Measurements from ENCODE around the gene MVD. TPM values are rescaled to one million over a fixed set of nuclear protein-coding genes. Genes with fewer than 3 reads are reported as not detected.

The MVD gene
- total RNA-seq, 1 experiment from 2014 or later, result 63.5 TPM

DNA sequence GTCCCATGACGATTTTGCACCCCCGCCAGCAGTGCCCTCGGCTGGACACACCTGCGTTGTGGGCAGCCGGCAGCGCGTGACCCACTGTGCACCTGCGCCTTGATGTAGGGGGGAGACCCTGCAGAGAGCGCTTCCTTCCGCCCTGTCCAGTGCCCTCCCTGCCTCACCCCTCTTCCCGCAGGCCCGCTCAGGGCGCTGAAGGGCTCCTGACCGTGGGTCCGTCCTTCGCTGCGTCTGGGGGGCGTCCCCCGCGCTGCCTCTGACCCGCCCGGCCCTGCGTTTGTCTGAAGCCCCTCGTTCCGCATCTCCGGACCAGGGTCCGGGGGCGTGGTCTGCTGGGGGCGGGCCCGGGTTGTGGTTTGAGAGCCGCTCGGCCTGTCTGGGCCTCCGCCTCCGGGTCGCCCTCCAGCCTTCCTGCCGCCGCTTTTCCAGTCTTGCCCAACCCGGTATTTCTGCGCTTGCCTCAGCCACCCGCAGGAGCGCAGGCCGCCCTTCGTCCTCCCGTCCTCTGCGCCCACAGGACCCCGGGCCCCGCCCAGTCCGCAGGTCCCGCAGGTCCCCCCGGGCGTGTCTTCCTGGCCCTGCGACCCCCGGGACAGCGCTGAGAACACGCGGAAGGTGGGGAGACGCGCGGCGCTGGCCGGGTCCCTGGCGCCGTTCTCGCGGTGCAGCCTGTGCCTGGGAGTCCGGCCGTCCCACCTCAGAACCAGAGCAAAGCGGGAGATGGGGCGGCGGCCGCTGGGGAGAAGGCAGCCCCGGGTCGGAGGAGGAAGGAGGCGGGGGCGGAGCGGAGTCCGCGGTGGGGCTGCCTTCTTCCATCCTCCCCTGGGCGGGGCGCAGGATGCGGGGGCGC is 28.5 kb downstream of the MVD start:
- no peak for DNase-seq (ENCODE audit: low spot score)
- in situ Hi-C loops (cut with HindIII; ENCODE audit: low sequenced_read_pairs), result no loop called here

DNA sequence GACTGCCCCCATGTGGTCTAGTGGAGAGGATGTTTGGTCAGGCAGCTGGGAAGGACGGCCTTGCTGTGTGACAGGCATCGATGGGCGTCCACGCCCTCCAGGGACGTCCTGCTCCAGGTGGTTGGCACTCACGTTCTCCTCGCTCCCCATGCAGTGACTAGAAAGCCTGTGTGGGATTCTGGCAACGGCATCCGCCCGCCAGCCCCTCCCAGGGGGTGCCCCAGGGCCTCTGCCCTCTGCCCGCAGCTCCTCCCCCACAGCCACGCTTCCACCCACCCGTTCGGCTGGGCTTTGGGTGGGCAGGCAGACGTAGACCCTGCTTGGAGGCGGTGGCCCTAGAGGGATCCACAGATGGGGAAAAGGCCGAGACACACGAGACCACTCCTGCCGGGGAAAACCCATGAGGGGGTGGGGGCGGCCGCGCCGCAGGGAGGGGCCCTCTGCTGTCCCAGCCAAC is 29.2 kb downstream of the MVD start:
- DNase-seq (ENCODE audit: low spot score), result peak; percentile 20
- in situ Hi-C loops (cut with HindIII; ENCODE audit: low sequenced_read_pairs), result no loop called here

DNA sequence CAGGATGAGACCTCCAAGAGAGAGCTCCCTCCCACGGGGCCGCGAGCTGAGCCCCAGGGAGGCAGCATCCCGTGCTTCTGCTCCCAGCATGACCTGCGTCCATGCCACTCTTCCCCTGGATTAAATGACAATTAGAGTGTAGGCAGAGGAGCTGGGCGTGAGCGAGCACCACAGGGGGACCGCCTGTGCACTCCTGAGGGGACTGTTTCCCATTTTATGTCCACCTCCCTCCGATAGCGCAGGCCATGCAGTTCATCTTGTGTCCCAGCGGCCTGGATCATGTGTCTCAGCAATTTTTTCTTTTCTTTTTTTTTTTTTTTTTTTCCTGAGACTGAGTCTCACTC is 30.3 kb downstream of the MVD start:
- no peak for DNase-seq (ENCODE audit: low spot score)
- in situ Hi-C loops (cut with HindIII; ENCODE audit: low sequenced_read_pairs), result no loop called here

DNA sequence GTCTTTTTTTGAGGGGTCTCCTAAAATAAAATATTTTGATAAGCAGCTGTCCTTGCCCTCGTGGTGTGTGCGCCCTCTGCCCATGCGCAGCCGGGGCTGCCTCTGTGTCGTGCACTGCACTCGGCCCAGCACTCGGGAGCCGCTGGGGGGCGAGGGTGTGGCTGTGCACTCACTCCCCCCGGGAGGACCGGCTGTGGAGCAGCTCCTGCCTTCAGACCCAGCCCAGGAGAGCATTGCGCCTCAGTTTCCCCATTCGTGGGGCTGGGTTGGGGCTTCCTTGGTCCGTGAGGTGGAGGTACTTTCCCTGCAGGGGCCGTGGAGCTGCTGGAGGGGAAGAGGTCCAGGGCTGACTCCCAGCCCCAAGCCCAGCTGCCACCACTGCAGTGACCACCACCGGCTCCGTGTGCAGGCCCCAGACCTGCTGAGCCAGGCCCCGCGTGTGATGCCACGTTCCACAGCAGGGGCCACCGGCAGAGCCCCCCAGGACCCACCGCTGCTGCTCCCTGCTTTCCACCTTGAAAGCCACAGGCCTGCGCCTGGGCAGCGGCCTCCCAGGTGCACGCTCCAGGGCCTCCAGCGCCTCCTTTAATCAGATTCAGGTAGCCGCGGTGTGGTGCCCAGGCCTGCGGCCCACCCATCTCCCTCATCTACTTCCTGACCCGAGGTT is 30.8 kb downstream of the MVD start:
- no peak for DNase-seq (ENCODE audit: low spot score)
- in situ Hi-C loops (cut with HindIII; ENCODE audit: low sequenced_read_pairs), result no loop called here

DNA sequence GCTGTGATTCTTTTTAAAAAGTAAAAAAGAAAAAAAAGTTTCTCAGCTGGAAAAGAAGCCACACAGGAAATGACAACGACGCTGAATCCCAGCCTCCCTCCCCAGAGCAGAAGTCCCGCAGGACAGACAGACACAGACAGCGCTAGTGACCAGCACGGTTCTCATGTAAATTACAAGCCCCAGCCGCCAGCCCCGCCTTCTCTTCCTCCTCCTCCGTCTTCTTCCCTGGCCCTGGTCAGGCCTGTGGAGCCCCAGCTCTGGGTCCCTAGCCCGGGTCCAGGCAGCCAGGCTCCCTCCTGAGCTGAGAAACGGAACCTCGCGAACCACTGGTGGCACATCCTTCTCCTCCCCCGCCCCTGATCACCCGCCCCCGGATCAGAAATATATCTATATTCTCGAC is 31.5 kb downstream of the MVD start:
- in situ Hi-C loops (cut with HindIII; ENCODE audit: low sequenced_read_pairs), result no loop called here
- DNase-seq (ENCODE audit: low spot score), result no peak

DNA sequence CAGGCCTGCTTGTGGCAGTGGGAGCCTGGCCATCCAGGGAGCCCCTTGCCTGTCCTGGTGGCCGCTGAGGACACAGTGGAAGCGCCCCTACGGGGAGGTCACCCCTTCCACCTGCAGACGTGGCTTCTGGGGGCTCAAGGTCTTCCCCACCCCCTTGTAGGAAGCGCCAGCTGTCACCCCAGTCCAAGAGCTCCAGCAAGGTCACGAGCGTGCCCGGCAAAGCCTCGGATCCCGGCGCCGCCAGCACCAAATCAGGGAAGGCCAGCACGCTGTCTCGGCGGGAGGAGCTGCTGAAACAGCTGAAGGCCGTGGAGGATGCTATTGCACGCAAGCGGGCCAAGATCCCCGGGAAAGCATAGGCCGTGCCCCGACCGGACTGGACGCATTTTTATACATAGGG is 31.9 kb downstream of the MVD start:
- in situ Hi-C loops (cut with HindIII; ENCODE audit: low sequenced_read_pairs), result no loop called here
- DNase-seq (ENCODE audit: low spot score), result no peak

DNA sequence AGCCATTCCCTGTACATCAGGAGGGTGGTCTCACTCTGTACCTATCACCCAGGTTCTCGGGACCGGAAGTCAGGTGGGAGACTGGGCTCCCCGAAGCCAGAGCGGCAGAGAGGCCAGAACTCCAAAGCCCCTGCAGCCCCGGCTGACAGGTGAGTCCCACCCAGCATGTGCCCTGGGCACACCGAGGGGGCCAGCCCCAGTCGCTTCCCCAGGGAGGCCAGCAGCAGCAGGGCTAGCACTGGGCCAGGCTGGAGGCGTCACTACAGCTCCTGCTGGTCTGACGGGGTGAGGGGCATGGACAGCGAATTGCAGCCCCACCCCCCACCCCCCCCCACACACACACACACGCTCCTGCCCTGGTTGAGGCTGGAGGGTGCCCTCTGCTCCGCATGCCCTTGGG is 32.5 kb downstream of the MVD start:
- no peak for DNase-seq (ENCODE audit: low spot score)
- in situ Hi-C loops (cut with HindIII; ENCODE audit: low sequenced_read_pairs), result no loop called here

DNA sequence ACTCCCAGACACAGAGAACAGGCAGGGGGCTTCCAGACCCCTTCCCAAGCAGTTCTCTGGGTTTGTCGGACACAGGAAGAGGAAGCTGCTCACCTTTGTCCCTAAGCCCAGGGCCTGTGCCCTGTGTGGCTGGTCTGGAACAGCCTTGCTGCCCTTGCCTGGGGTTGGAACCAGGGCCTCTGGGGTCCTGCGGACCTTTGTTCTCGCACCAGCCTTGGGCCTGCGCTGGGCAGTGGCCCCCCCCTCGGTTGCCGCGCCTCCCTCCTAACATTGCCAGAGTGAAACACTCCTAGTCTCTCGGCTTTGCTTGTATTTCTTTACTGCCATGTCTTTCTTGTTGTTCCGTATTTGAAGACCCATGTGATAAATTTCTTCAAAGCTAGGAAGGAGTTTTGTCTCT is 33.1 kb downstream of the MVD start:
- in situ Hi-C loops (cut with HindIII; ENCODE audit: low sequenced_read_pairs), result no loop called here

DNA sequence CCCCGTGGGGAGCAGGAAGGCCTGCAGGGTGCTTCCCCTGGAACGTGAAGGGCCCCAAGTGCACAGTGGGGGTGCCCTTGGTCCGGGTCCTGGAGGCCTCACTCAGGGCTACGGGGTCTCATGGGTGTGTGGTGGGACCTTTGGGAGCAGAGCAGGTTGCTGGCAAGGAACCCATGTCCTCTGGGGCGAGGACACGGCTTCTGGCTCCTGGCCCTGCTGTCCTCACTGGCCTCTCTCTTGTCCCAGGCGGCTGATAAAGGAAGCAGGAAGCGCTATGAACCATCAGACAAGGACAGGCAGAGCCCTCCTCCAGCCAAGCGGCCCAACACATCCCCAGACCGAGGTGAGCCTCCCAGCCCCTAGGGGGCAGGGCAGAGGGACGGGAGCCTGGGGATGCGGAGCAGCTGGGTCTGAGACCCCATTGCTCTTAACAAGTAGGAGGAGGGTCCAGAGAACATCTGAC is 34.3 kb downstream of the MVD start:
- DNase-seq (ENCODE audit: low spot score), result peak; percentile 29

More for the DNA sequence above, 33.1 kb downstream of the MVD start:
- DNase-seq (ENCODE audit: low spot score), result no peak

DNA sequence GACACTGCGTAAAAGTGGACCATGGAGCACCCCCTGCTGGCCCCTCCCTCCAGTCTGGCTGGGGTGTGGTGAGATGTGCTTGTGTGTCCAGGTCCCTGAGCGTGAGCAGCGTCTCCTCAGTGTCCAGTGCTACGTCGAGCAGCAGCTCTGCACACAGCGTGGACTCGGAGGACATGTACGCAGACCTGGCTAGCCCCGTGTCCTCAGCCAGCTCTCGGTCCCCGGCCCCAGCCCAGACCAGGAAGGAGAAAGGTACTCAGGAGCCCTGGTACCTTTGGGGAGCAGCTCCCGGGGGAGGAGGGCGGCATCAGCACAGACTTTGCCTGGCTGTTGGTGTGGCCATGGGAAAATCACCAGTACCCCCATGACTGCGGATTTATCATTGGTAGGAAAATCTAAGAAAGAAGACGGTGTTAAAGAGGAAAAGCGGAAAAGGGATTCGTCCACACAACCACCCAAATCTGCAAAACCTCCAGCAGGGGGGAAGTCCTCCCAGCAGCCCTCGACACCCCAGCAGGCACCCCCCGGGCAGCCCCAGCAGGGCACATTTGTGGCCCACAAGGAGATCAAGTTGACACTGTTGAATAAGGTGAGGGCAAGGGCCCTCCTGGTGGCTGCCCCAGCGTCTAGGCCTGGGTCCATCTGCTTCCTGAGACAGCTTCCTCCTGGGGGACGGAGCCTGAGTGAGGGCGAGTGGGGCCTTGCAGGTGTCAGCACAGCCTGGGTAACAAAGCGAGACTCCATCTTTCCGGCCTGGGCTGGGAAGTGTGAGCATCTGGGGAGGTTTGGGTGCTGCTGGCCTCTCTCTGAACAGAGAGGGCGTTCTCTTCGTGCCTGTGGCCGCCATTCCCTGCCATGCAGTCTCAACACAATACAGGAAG is 35.1 kb downstream of the MVD start:
- in situ Hi-C loops (cut with HindIII; ENCODE audit: low sequenced_read_pairs), result no loop called here
- DNase-seq (ENCODE audit: low spot score), result no peak

More for the DNA sequence above, 34.3 kb downstream of the MVD start:
- in situ Hi-C loops (cut with HindIII; ENCODE audit: low sequenced_read_pairs), result no loop called here

DNA sequence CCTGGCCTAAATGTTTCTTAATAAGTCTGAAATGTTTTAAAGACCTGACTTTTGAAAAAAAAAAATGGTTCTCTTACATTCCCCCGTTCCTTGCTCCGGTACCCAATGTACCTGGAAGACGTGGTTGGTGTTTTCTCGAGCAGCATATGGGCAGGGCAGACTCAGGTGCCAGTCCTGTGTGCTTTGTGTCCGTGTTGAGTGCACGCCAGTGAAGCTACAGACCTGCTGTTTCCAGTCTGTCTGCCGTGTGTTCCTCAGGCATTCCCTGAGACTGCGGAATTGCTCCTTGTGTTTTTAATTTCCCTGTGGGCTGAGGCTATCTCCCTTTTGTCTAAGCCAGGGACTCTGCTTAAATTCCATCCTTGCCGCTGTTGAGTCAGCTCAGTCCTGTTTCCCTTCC is 36.2 kb downstream of the MVD start:
- DNase-seq (ENCODE audit: low spot score), result peak; percentile 97
- in situ Hi-C loops (cut with HindIII; ENCODE audit: low sequenced_read_pairs), result no loop called here

DNA sequence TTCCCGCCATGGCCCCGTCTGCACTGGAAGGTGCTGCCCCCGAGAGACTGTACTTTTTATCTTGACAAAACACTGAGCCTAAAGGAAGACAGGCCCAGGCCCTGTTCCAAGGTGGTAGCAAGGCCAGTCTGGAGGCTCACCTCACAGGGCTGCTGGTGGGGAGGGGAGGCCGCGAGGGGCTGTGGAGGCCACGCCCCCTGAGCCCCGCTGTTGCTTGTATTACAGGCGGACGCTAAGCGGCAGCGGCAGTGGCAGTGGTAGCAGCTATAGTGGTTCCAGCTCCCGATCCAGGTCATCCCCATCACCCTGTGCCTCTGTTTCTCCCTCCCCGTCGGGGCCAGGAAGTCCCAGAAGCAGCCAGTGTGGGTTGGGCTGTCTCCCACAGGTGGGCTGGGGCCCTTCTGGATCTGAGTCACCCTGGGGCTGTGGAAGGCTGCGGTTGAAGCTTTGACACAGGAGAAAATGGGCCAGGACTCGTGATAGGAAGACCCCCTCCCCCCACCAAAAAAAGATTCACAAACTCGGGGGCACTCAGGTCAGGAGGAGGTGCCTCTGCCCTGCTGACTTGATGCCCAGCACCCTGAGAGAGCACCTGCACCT is 37.8 kb downstream of the MVD start:
- DNase-seq (ENCODE audit: low spot score), result no peak
- in situ Hi-C loops (cut with HindIII; ENCODE audit: low sequenced_read_pairs), result no loop called here

DNA sequence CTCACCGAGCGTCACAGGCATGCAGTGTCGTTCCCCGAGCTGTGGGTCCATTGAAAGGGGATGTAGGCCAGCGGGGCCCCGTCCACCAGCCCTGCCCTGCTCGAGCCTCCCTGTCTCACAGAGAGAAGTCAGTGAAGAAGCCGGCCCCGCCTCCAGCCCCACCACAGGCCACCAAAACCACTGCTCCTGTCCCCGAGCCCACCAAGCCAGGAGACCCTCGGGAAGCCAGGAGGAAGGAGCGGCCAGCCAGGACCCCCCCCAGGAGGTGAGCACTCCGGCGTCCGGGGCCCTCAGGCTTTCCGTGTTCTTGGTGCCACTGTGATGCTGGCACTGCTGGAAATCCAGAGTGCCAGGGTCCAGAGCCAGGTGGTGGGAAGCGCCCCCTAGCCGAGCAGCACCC is 38.4 kb downstream of the MVD start:
- no peak for DNase-seq (ENCODE audit: low spot score)
- in situ Hi-C loops (cut with HindIII; ENCODE audit: low sequenced_read_pairs), result no loop called here

DNA sequence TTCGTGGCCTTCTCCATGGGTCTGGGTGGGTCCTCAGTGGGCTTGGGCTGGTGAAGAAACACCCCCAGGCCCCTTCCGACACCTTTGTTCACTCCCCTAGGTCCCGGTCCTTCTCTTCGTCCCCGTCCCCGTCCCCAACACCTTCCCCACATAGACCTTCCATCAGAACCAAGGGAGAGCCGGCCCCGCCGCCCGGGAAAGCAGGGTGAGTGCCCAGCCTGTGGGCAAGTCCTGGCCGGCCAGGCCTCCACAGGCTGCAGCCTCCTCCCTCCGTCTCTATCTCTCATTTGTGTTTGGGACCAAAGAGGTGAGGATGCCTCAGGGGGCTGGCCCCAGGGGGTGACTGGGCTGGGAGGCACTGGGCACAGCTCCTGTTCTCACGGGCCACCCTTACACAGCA is 39.0 kb downstream of the MVD start:
- in situ Hi-C loops (cut with HindIII; ENCODE audit: low sequenced_read_pairs), result no loop called here
- no peak for DNase-seq (ENCODE audit: low spot score)

DNA sequence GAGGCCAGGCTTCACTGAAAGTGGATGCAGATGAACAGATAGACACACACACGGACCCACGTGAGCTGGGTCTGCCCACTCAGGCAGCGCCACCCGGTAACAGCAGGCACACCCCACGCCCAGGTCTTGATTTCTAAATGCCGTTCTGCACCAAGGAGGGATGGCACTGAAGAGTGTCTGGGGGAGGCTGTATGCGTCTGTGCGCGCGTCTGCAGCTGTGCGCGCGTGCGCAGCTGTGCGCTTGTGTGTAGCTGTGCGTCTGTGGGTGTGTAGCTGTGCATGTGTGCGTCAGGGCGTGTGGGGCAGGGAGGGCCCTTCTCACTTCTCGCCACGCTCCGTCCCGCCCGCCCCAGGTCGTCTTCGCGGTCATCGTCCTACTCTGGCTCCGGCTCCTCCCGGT is 40.0 kb downstream of the MVD start:
- DNase-seq (ENCODE audit: low spot score), result no peak
- in situ Hi-C loops (cut with HindIII; ENCODE audit: low sequenced_read_pairs), result no loop called here

DNA sequence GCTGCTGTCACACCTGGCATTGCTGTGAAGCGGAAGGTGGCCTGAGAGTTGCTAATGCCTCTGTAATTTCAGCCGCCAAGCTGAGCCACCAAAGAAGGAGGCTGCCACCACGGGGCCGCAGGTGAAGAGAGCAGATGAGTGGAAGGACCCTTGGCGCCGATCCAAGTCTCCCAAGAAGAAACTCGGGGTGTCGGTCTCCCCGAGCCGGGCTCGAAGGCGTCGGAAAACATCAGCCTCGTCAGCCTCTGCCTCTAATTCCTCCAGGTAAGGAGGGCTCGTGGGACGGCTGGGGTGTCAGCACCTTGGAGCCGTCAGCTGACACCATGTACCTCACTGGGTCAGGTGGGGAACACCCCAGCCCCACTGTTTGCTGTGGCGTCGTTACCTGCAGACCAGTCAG is 40.8 kb downstream of the MVD start:
- DNase-seq (ENCODE audit: low spot score), result no peak
- in situ Hi-C loops (cut with HindIII; ENCODE audit: low sequenced_read_pairs), result no loop called here

DNA sequence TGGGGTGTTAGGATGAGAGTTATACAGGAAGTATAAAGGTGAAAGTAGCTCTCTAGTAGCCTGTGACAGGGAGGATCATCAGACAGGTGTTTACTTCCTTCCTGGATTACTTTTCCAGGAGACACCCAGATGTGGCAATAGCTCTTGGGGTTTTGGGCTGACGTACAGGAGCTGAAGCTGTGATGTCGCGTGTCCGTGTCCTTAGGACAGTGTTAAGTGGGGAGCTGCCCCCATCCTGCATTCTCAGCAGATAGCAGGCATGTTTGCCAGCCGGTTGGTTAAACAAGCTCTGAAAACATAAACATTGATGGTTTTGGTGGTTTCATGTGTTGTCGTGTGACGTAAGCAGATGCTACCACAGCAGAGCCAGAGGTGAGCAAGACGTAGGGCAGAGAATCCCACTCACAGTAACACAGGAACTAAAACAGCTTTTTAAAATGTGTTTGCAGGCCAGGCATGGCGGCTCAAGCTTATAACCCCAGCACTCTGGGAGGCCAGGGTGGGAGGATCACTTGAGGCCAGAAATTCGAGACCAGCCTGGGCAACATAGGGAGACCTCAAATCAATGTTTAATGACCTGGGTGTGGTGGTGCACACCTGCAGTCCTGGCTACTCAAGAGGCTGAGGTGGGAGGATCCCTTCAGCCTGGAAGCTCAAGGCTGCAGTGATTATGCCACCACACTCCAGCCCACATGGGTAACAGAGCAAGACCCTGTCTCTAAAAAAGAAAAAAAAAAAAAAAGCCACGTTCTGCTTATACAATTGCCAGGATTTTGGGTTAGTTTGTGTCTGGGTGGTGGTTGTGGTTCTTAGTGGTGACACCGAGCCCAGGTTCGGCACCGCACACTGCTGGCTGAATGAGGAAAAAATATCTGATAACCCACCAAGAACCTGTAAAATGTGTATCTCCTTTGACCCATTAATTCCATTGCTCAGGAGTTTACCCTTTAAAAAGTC is 42.8 kb downstream of the MVD start:
- in situ Hi-C loops (cut with HindIII; ENCODE audit: low sequenced_read_pairs), result no loop called here
- no peak for DNase-seq (ENCODE audit: low spot score)

DNA sequence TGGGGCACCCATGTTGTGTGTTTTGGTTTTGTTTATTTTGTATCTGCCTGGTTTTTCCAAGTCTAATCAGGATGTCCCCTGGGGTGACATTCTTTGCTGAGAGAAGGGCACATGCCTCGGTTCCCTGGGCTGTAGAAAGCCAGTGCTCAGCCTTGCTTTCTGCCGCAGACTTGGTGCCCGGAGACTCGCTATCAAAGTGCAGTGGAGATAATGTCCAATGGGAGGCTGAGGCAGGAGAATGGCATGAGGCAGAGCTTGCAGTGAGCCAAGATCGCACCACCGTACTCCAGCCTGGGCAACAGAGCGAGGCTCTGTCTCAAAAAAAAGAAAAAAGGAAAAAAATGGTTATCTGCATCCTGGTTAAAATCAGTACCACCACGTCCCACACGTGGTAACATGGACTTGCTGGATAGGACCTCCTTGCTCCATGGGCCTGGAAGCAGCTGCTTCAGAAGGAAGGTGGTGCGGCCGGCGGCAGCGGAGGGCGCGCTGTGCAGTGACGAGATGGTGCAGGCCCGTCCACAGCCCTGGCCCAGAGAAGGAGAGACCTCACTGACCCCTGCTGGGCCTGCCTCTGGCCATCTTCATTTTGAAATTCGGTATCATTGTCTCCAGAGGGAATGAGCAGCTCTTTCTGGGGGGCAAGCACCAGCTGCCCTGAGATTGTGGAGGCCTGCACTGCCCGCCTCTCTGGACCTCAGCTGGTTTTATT is 43.8 kb downstream of the MVD start:
- in situ Hi-C loops (cut with HindIII; ENCODE audit: low sequenced_read_pairs), result no loop called here
- no peak for DNase-seq (ENCODE audit: low spot score)

All from G401 (cell line).